ENCODE measurements around the gene NSF.

GRCh38 chr17:46745376-46745775 lies 154.9 kb downstream of the NSF start:
- TF ChIP-seq, protein P1, sequence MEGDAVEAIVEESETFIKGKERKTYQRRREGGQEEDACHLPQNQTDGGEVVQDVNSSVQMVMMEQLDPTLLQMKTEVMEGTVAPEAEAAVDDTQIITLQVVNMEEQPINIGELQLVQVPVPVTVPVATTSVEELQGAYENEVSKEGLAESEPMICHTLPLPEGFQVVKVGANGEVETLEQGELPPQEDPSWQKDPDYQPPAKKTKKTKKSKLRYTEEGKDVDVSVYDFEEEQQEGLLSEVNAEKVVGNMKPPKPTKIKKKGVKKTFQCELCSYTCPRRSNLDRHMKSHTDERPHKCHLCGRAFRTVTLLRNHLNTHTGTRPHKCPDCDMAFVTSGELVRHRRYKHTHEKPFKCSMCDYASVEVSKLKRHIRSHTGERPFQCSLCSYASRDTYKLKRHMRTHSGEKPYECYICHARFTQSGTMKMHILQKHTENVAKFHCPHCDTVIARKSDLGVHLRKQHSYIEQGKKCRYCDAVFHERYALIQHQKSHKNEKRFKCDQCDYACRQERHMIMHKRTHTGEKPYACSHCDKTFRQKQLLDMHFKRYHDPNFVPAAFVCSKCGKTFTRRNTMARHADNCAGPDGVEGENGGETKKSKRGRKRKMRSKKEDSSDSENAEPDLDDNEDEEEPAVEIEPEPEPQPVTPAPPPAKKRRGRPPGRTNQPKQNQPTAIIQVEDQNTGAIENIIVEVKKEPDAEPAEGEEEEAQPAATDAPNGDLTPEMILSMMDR (IDR thresholded peaks at IDR 0.05), result no peak
- no peak for TF ChIP-seq POLR2A (IDR thresholded peaks at IDR 0.05)

All from testis (tissue), 2 donors.